GM19035 (cell line): ENCODE results near the gene ABI2.
A peak's percentile ranks its signal among the peaks of the same experiment; 100 is the strongest.
"Not testable (repeated sequence)": the region's sequence is repeated elsewhere in the genome, so short reads cannot be mapped to it uniquely, and the experiment has no call there.

Experiments used
- ATAC-seq: cut with Tn5 transposase; IDR thresholded peaks from one replicate; pipeline ENCODE4 v1.9.1; 2021; ENCODE audit not compliant: unreplicated experiment

ABI2 gene

DNA sequence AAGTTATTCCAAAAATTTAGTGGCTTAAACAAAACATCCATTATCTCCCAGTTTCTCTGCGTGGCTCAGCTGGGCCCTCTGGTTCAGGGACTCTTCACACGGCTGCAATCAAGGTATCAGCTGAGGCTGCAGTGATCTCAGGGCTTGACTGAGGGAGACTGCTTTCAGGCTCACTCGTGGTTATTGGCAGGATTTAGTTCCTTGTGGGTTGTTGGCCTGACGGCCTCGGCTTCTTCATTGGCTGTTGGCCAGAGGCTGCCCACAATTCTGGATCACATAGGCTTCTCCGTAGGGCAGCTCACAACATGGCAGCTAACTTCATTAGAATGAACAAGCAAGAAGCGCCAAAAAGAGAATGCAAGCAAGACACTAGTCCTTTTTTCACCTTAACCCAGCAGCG lies 90.1 kb downstream of the ABI2 start:
- ATAC-seq, result no peak

DNA sequence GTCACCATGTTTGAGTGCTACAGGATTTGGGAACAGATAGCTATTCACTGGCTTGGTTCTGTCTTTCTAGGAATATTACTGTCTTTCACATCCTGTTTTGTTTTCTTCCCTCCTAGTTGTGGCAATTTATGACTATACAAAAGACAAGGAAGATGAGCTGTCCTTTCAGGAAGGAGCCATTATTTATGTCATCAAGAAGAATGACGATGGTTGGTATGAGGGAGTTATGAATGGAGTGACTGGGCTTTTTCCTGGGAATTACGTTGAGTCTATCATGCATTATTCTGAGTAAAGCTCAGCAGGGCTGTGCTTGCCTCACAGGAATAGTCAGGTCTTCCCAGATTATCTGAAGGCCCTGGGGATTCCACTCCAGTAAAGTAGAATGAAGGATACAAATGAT lies 98.9 kb downstream of the ABI2 start:
- no peak for ATAC-seq

DNA sequence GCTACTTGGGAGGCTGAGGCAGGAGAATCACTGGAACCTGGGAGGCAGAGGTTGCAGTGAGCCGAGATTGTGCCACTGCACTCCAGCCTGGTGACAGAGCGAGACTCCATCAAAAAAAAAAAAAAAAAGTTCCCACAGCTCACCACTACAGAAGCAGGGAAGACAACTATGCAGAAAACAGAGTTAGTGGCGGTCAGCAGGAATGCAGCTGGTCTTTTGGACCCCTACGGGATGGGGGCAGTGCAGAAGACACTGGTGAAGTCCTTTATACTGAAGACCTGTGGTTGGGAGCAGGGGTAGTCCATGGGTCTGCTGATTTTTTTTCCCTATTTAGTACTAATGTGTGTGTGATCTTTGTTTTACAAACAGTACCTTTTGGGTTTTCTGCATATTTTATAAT lies 101.4 kb downstream of the ABI2 start:
- ATAC-seq, result not testable (repeated sequence)

DNA sequence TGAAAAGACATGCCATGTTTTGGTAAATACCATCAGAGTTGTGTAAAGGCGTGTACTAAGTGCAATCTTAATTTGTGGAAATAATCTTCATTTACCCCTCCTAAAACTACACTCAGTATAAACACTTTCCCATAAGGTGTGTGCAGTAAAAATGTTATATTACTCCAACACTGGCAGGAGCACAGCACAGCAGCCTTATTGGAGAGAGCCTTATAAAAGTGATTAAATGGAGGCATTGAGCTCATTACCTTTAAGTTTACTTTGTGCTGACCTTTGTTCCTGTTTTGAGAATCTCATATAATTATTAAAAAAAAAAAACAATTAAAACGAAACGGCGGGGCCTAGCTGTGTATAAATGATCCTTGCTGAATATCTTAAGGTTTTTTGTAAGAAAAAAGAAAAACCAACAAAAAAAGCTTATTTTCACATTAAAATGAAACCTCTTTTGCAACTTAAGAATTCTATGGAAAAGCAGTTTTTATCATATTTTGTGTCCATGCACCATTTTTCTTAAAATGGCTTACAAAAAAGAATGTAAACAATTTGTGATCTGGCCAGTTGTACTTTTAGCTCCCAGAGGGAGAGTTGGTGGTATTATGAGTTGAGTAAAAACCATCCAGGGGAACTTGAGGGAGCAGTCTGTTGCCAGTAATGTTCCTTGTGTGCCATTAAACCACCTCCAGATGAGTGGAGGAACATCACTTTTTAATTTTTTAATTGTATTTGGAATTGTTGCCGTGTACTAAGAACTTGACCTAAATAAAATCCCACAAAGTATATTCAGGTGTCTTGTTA lies 103.4 kb downstream of the ABI2 start:
- ATAC-seq, result no peak

DNA sequence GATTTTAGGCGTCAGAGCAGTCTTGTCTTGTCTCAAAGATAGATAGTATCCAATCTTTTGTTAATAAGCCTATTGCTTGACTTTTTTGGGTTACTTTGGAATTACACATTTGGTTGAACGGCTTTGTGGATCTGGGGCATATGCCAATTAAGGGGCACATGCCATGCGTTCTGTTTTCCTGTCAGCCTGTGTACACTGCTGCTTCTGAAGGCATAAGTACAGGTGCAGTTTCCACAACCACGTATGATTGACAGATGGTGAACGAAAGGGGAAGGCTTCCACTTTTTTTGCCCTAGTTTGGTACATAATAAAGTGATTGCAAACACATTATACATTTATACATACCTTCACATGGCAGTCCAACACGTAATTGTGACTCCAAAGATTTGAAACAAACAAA lies 104.6 kb downstream of the ABI2 start:
- no peak for ATAC-seq

DNA sequence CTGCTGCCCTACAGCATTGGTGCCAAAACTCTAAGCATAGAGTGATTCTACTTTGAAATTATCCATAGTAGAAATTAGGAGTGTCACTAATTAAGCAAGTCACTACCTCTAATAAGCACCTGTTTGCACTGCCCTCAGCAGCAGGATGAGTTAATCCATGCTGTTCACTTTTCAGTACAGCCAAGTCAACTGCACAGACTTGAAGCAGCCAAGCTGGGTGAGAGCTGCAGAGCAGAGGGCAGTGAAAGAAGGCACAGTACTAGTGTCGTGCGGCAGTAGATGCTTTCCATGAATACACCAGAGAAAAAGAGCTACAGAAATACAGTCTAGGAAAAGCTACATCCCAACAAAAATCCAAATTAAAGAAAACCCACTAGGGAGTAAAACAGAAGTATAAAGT lies 108.3 kb downstream of the ABI2 start:
- ATAC-seq, result no peak

DNA sequence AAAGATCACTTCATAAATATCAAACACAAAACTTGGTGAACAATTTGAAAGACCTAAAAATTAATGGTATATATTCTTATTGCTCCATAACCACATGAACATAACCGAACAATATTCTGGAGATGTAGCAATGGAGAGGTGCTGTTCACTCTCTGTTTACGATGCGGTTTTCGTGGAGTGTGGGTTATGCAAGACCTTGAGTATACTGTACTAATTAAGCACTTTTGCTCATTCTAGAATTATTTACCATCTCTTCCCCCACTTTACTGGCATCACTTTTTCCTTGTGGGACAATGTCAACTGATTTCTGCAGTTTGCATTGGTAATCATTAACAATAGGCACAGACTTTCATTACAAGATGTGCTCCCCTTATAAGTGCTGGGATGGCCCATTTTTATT lies 109.3 kb downstream of the ABI2 start:
- no peak for ATAC-seq

DNA sequence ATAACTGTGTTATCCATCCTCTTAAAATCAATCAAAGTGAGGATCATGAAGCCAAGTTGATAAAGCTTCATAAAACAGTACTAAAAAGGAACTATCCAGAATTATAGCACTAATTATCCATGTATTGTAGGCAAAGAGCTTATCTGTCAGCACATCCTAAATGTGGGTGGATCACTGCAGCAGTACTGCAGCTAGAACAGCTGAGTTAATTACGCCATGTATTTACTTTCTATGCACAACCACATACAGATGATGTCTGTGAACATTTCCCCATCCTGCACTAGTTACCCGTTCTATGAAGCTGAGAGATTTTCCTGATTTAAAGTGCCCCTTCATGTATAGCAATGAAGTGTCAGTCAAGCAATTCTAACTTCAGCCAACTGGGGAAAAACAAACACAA lies 110.3 kb downstream of the ABI2 start:
- ATAC-seq, result no peak

DNA sequence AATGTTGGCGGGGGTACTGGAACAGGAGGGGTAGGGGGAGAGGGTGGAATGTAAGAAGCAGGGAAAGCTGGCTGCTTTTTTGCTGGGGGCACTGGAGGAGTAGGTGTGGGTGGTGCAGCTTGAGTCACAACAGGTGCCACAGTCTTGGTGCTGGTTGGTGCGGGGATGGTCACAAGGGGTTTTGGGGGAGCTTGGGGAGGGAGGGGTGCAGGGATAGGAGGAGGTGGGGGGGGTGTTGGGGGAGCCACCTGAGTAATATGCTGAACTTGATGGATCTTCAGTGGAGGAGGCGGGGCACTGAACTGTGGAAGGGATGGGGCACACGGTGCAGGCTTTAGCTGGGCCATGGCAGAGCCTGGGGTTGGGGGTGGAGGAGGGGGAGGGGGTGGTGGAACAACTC lies 112.5 kb downstream of the ABI2 start:
- ATAC-seq, result no peak

DNA sequence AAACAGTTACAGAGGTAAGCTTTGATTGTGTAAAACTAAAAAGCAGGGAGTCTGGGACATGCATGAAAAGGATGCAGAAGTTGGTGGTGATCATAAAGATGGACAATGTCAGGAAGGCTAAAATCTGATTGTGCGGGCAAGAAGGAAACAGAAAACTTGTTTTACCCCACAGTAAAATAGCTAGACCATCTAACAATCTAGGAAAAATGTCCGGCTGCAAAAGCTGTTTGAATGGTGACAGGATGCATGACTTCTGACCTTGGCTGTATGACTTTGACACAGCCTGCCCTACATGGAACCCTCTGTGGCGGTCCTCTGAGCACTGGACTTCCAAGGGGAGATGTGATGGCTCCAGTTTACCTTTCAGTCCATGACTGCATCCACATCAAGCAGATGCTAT lies 113.3 kb downstream of the ABI2 start:
- no peak for ATAC-seq

DNA sequence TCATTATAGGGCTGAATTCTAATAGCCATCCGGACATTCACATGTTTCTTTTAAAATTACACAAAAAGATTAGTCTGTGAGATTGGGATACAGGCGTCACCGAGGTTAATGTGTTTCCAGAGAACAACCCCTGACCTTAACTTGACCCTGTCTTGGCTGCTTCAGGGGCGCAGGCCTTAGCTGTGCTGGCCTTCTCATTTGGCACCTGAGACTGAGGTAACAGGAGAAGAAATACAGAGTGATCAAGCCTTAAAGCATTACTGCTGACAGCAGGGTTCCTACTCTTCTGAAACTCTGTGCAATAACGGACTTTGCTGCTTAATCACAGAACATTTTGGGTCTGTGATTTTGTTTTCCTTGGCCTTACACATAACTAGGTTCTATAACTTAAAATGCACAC lies 114.3 kb downstream of the ABI2 start:
- ATAC-seq, result no peak

DNA sequence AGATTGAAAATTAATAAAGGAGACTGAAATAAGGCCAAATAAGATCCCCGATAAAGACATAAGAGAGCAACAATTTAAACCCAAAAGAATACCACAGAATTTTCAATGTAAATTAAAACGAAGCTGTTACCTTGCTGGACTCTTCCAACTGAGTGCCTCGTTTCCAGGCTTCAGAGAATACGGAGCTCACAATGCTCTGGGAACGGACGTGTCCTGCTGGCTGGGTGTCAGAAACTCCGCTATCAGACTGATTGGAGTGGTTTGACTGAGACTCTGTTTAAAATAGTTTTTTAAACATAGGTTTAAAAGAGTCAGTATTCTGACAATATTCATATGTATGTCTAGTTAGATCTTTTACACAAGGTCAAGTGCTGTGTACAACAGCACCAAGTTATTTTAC lies 116.5 kb downstream of the ABI2 start:
- ATAC-seq, result no peak

DNA sequence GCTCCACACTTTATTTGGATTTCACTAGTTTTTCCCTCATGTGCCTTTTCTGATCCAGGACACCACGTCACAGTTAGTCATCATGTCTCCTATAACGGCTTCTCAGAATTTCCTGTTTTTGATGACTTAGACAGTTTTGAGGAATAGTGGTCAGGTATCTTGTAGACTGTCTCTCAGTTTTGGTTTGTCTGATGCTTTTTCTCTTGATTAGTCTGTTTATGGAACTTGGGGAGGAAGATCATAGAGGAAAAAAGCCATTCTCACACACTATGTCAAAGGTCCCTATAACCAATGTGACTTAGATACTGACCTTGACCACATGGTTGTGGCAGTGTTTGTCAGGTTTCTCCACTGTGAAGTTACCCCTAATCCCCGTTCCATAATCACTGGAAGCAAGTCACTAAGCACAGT lies 117.9 kb downstream of the ABI2 start:
- no peak for ATAC-seq

DNA sequence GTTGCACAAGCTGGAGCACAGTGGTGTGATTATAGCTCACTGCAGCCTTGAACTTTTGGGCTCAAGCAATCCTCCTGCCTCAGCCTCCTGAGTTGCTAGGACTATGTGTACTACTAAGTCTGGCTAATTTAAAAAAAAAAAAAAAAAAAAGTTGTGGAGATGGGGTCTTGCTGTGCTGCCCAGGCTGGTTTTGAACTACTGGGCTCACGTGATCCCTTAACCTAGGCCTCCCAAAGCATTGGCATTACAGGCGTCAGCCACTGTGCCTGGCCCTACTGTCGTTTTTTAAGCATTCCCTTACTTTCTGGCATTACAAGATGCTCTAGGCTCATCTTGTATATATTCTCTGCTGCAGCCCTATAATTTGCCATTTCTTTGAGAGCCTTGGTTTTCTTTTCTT lies 118.6 kb downstream of the ABI2 start:
- no peak for ATAC-seq

DNA sequence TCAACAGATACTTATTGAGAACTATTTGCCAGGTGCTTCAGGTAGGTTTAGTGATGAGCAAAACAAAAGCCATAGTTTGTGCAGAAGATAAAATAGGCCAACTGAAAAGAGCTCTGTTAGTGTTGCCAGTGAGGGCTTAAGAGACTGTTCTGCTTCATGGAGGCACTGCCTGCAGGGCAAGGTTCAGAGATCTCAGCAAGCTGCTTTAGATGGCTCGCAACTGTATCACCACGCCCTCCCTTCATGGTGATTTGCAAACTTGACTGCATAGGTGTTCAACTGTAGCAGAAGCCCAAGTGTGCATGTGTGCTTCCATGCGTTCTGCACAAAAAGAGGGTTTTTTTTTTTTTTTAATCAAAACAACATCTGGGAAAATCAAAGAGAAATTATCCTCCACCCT lies 122.4 kb downstream of the ABI2 start:
- no peak for ATAC-seq

DNA sequence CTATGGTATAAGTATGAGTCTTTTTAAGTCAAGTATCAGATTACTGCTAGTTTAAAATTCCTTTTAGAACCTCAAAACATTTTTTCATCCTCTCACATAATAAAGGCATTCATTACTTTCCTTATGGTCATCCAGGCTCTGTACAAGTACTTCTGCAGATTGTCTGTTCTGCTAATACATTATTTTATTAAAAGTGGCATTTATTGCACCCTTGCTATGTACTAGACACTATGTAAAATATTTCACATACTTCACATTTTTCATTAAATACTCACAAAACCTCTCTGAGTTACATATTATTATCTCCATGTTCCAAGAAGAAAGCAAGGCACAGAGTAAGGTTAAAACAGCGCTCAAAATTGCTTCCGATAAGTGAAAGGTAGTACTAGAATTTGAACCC lies 122.8 kb downstream of the ABI2 start:
- ATAC-seq, result no peak

DNA sequence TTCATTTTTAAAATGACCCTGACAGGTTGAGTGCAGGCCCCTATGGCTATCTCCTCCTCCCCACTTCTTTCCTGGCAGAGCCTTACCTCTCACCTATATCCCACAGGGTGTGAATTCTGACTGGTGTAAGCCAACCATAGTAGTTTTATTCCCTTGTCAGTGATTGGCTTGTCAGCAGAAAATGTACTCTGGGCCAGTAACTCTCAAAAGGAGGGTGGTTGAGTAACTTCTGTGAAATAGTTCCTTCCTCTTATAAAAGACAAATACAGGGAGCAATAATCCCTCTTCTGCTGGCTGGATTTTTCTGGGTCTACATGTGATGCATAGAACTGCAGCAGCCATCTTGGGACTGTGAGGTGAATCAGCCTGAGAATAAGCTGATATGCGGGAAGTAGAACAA lies 123.5 kb downstream of the ABI2 start:
- no peak for ATAC-seq

DNA sequence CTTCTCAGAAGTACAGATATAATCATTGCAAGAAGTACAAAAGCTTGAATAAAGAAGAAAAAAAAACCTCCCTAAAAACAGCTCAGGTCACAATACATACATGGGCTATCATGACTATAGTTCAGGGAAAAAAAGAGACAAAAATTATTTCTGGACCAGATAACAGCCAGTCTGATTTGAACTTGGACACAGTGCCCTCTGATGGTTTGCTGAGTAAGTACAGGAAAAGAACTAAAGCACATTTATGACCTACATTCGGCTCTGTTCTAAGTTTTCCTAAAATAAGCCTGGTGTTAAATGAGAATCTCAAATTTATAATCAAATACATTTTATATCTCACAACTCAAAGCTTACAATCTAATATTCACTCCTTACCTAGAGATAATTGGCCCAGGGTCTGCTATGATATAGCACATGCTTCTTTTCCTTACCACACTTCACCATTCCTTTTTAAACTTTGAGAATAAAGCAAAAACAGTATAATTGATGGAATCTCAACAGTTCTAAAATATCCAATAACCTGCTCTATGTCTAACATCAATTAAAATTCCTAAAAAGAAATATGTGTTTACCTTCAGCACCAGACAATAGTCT lies 125.8 kb downstream of the ABI2 start:
- peak; percentile 65 for ATAC-seq

DNA sequence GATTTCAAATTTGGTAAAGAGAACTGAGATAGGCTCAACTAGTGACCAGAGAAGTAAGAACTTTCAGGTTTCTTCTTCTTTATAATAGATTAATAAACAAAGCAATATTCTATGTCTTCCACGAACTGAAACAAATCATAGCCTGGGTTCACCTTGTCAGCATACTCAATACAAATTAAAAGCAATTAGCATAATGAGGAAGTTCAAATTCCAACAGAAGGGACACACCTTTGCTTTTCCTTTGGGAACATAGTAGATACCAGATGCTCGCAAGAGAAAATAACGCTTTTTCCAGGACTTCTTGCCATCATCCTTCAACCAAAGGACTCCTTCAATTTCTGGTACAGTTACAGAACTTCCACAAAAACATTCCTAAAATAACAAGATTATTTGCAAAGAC lies 127.0 kb downstream of the ABI2 start:
- no peak for ATAC-seq

DNA sequence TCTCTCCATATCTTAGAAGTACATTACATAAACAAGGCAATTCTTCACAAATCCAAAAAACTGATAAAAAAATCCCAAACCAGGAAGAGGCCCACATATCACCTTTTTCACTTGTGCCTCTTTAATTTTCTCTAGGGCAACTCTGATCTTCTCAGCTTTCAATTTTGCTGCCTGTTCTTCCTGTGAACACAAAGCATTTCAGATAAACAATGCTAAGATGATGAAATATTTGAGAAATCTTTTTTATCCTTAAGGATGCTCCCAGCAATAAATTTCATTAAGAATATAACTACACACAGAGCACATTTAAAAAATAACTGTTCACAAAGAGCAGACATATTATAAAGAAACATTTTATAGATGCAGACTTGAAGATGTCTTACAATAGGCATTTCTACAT lies 133.6 kb downstream of the ABI2 start:
- no peak for ATAC-seq

DNA sequence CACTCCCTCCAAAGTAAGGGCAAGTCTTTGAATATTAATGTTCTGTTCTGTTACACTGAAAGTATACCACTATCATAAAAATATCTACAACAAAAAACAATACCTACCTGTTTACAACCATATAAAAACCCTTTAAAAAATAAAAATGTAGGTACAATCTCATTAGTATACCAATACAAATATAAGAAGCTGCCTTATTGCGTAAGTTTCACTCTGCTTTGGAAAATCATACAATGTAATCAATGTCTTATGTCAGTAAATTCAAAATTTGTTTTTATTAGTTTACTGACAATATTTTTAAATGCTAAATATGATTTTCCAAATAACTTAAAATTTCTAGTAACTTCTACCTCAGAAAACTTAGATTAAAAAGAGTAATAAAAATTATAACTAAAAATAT lies 134.1 kb downstream of the ABI2 start:
- ATAC-seq, result no peak

DNA sequence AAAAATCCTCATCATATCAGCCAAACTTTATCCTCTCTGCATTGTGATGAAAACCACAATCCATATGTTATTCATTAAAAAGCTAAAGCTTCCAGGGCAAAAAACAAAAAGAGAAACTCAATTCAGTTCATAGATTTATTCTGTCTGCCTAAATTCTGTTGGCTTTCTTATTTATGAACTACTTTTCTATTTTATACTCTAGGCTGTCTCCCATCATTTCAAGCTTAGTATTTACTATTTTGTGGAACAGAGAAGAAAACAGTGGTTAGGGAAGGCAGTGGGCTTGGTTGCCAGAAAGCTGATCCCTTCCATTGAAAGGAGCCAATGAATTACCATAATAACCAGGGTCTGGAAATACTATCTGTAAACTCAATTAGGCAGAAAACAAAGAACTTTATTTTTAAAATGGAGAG lies 135.1 kb downstream of the ABI2 start:
- ATAC-seq, result no peak

DNA sequence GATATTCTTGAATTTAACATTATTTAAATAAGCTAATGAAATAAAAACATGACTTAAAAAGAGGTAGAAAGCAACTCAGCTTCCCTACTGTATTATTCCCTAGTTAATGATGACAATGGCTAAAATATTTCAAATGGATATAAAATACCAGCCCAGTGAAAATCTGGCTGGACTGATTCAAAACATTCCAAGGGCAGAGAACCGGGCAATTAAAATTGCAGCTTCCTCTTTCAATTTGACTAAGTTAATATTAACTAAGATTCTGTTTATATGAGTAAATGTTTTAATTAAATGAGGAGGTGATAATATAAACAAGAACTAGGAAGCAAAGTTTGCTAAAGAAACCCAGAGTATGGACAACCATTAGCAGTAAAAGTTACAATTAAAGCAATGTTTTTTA lies 141.4 kb downstream of the ABI2 start:
- ATAC-seq, result no peak
